ENCODE results near the gene GRM4.

DNA sequence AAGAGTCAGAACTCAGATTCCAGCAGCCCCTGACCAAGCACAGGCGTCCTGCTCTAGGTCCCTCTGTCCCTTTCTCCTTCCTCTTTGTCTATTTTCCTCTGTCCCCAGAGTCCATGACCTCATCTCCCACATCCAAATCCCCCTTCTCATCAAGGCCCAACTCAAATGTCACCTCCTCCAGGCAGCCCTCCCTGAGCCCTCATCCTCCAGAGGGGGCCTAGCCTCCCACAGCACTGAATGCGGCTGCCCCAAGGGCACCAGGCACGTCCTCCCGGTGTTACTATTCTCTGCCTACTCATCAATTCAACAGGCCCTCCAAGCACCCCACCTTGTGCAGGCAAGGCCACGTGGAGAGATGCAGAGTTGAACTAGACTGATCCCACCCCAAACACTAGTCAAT lies 49.7 kb downstream of the GRM4 start:
- TF ChIP-seq, protein P1, sequence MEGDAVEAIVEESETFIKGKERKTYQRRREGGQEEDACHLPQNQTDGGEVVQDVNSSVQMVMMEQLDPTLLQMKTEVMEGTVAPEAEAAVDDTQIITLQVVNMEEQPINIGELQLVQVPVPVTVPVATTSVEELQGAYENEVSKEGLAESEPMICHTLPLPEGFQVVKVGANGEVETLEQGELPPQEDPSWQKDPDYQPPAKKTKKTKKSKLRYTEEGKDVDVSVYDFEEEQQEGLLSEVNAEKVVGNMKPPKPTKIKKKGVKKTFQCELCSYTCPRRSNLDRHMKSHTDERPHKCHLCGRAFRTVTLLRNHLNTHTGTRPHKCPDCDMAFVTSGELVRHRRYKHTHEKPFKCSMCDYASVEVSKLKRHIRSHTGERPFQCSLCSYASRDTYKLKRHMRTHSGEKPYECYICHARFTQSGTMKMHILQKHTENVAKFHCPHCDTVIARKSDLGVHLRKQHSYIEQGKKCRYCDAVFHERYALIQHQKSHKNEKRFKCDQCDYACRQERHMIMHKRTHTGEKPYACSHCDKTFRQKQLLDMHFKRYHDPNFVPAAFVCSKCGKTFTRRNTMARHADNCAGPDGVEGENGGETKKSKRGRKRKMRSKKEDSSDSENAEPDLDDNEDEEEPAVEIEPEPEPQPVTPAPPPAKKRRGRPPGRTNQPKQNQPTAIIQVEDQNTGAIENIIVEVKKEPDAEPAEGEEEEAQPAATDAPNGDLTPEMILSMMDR (IDR thresholded peaks at IDR 0.05 in 2 of 3, conservative IDR thresholded peaks at IDR 0.05 in 1 of 3; ENCODE audit: control insufficient read depth in 2 of 3, extremely low read depth in 1 of 3, insufficient read depth in 1 of 3, low read depth in 3 of 3, low read length in 3 of 3) = no peak
- TF ChIP-seq EZH2 (IDR thresholded peaks at IDR 0.05; ENCODE audit: borderline replicate concordance, control insufficient read depth, low read depth, low read length) (no peak), ESRRA (IDR thresholded peaks at IDR 0.05; ENCODE audit: low read length) (no peak), IKZF1 (conservative IDR thresholded peaks at IDR 0.05) (no peak), POLR2A (IDR thresholded peaks at IDR 0.05; ENCODE audit: low read depth, low read length) (no peak), TCF3 (IDR thresholded peaks at IDR 0.05; ENCODE audit: borderline replicate concordance, insufficient read depth, low read depth, low read length) (no peak), BRCA1 (IDR thresholded peaks at IDR 0.05; ENCODE audit: low read depth, low read length) (no peak), NFYB (IDR thresholded peaks at IDR 0.05; ENCODE audit: insufficient read depth, low read depth, low read length) (no peak)
- TF ChIP-seq, protein P2, sequence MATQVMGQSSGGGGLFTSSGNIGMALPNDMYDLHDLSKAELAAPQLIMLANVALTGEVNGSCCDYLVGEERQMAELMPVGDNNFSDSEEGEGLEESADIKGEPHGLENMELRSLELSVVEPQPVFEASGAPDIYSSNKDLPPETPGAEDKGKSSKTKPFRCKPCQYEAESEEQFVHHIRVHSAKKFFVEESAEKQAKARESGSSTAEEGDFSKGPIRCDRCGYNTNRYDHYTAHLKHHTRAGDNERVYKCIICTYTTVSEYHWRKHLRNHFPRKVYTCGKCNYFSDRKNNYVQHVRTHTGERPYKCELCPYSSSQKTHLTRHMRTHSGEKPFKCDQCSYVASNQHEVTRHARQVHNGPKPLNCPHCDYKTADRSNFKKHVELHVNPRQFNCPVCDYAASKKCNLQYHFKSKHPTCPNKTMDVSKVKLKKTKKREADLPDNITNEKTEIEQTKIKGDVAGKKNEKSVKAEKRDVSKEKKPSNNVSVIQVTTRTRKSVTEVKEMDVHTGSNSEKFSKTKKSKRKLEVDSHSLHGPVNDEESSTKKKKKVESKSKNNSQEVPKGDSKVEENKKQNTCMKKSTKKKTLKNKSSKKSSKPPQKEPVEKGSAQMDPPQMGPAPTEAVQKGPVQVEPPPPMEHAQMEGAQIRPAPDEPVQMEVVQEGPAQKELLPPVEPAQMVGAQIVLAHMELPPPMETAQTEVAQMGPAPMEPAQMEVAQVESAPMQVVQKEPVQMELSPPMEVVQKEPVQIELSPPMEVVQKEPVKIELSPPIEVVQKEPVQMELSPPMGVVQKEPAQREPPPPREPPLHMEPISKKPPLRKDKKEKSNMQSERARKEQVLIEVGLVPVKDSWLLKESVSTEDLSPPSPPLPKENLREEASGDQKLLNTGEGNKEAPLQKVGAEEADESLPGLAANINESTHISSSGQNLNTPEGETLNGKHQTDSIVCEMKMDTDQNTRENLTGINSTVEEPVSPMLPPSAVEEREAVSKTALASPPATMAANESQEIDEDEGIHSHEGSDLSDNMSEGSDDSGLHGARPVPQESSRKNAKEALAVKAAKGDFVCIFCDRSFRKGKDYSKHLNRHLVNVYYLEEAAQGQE (IDR thresholded peaks at IDR 0.05; ENCODE audit: low read depth, low read length) = no peak

Data from GM12878 (cell line).